Loucy (cell line): ENCODE measurements around the gene LENG9.

Source experiments
- H2AFZ ChIP-seq: fragments of 200-600 bp; sonication (generic); 2 replicates; pipeline ENCODE4 v1.6.0; 2016; ENCODE audit warnings: antibody characterized with exemption, mild to moderate bottlenecking, low read length, moderate library complexity
- H3F3A ChIP-seq: fragments of 200-600 bp; 2 replicates; pipeline ENCODE4 v1.6.0; 2016; ENCODE audit warnings: antibody characterized with exemption, low read depth, mild to moderate bottlenecking
- H3K27me3 ChIP-seq: fragments of 200-600 bp; sonication (generic); 2 replicates; pipeline ENCODE4 v1.6.1; 2014; ENCODE audit warnings: low read length, mild to moderate bottlenecking; ENCODE audit not compliant: insufficient read depth, poor library complexity, severe bottlenecking
- H3K36me3 ChIP-seq: fragments of 200-600 bp; sonication (generic); 2 replicates; pipeline ENCODE4 v1.6.1; 2016; ENCODE audit warnings: low read length; ENCODE audit not compliant: insufficient read depth
- H3K4me1 ChIP-seq: fragments of 200-600 bp; sonication (generic); 2 replicates; pipeline ENCODE4 v1.5.1; 2014; ENCODE audit warnings: low read length, mild to moderate bottlenecking; ENCODE audit not compliant: insufficient read depth, poor library complexity, severe bottlenecking
- H3K4me2 ChIP-seq: fragments of 200-600 bp; sonication (generic); 2 replicates; pipeline ENCODE4 v1.6.0; 2014; ENCODE audit warnings: antibody characterized with exemption, low read length, low read depth, mild to moderate bottlenecking; ENCODE audit not compliant: poor library complexity, severe bottlenecking
- H3K4me3 ChIP-seq: fragments of 200-600 bp; sonication (generic); 2 replicates; pipeline ENCODE4 v1.5.1; 2014; ENCODE audit warnings: low read length, mild to moderate bottlenecking, mixed read lengths; ENCODE audit not compliant: poor library complexity, severe bottlenecking
- H3K79me2 ChIP-seq: fragments of 200-600 bp; sonication (generic); 2 replicates; pipeline ENCODE4 v1.6.1; 2014; ENCODE audit warnings: low read length; ENCODE audit not compliant: insufficient read depth
- H3K9ac ChIP-seq: fragments of 200-600 bp; sonication (generic); 2 replicates; pipeline ENCODE4 v1.6.0; 2014; ENCODE audit warnings: mild to moderate bottlenecking, low read depth, low read length, moderate library complexity; ENCODE audit not compliant: poor library complexity, severe bottlenecking
- H3K9me2 ChIP-seq: fragments of 200-600 bp; sonication (generic); replicated peaks from 2 replicates; pipeline ENCODE4 v1.6.1; 2016; ENCODE audit warnings: low read depth, low read length, mixed read lengths
- H3K9me3 ChIP-seq: fragments of 200-600 bp; sonication (generic); 2 replicates; pipeline ENCODE4 v1.6.1; 2014; ENCODE audit warnings: mild to moderate bottlenecking, antibody characterized with exemption, low read length, low read depth; ENCODE audit not compliant: insufficient read depth
- H4K20me1 ChIP-seq: fragments of 200-600 bp; sonication (generic); 2 replicates; pipeline ENCODE4 v1.6.0; 2014; ENCODE audit warnings: antibody characterized with exemption, low read length, mild to moderate bottlenecking; ENCODE audit not compliant: insufficient read depth, poor library complexity, severe bottlenecking
- CTCF ChIP-seq: fragments of 200-600 bp; sonication (generic); conservative IDR thresholded peaks from 2 replicates; pipeline ENCODE4 v1.5.1; 2014; ENCODE audit warnings: mild to moderate bottlenecking, antibody characterized with exemption, low read length
- EZH2phosphoT487 ChIP-seq: fragments of 200-600 bp; IDR thresholded peaks from 2 replicates; pipeline ENCODE4 v1.6.1; 2018; ENCODE audit warnings: antibody characterized with exemption, mild to moderate bottlenecking, moderate library complexity, borderline replicate concordance

Gene LENG9

GRCh38 chr19:54428323-54429175 is 35.0 kb downstream of the LENG9 start:
- Histone ChIP-seq H2AFZ (no peak overlapping the region), H3F3A (no peaks in the 10 kb centered on the region), H3K4me1 (no peaks in the 10 kb centered on the region), H3K27me3 (no peaks in the 10 kb centered on the region), H3K9ac (no peak overlapping the region), H3K9me2 (no peaks in the 10 kb centered on the region), H4K20me1 (no peaks in the 10 kb centered on the region), H3K36me3 (no peaks in the 10 kb centered on the region), H3K4me3 (no peak overlapping the region), H3K4me2 (no peak overlapping the region), H3K9me3 (no peaks in the 10 kb centered on the region), H3K79me2 (no peaks in the 10 kb centered on the region)
- TF ChIP-seq EZH2phosphoT487 (no peak), CTCF (no peak)

GRCh38 chr19:54427586-54427985 is 36.0 kb downstream of the LENG9 start:
- Histone ChIP-seq H3K9ac (no peak overlapping the region), H2AFZ (no peak overlapping the region), H3K27me3 (no peaks in the 10 kb centered on the region), H3K4me1 (no peaks in the 10 kb centered on the region), H4K20me1 (no peaks in the 10 kb centered on the region), H3K9me2 (no peaks in the 10 kb centered on the region), H3K79me2 (no peaks in the 10 kb centered on the region), H3F3A (no peaks in the 10 kb centered on the region), H3K36me3 (no peaks in the 10 kb centered on the region), H3K4me2 (no peak overlapping the region), H3K9me3 (no peaks in the 10 kb centered on the region), H3K4me3 (no peak overlapping the region)
- TF ChIP-seq CTCF (no peak), EZH2phosphoT487 (no peak)

GRCh38 chr19:54426291-54426931 is 37.2 kb downstream of the LENG9 start:
- Histone ChIP-seq H3K4me3 (no peak overlapping the region), H3K9me3 (no peaks in the 10 kb centered on the region), H3K27me3 (no peaks in the 10 kb centered on the region)

More at GRCh38 chr19:54426291-54426931, 37.2 kb downstream of the LENG9 start:
- no peaks in the 10 kb centered on the region for H4K20me1 ChIP-seq
- TF ChIP-seq EZH2phosphoT487 (no peak), CTCF (no peak)
- H3F3A ChIP-seq, result no peaks in the 10 kb centered on the region
- H3K4me1 ChIP-seq, result no peaks in the 10 kb centered on the region
- no peaks in the 10 kb centered on the region for H3K36me3 ChIP-seq
- no peak overlapping the region for H3K9ac ChIP-seq
- no peak overlapping the region for H2AFZ ChIP-seq
- no peaks in the 10 kb centered on the region for H3K9me2 ChIP-seq
- no peak overlapping the region for H3K4me2 ChIP-seq
- no peaks in the 10 kb centered on the region for H3K79me2 ChIP-seq
